Endothelial cell of umbilical vein (primary cell): Measurements from ENCODE around the gene LRFN3. TPM values are rescaled to one million over a fixed set of nuclear protein-coding genes. Genes with fewer than 3 reads are reported as not detected.

Experiments used
- BruUV-seq: library from RNA; stranded (reverse); fragments of 400-500 nt; replicated peaks from 2 replicates; lab custom pipeline; 2021; lab: Mats Ljungman, UMichigan
- CTCF ChIA-PET: fragments of 300-600, 350-600 bp; sonication (Branson Sonifier 250); formaldehyde crosslinking; loops from one replicate; lab custom pipeline; 2021; ENCODE audit warnings: antibody characterized with exemption, inconsistent platforms; lab: Charles Lee
- POLR2A ChIA-PET: fragments of 300-600, 350-600 bp; sonication (Branson Sonifier 250); formaldehyde crosslinking; loops from one replicate; lab custom pipeline; 2021; ENCODE audit warnings: antibody characterized with exemption, inconsistent platforms; lab: Charles Lee
- DNase-seq: peaks from one replicate; pipeline ENCODE4 v3.0.0-alpha.2; 2011; ENCODE audit warnings: low read depth, low spot score
- FAIRE-seq: peaks from 2 replicates; lab custom pipeline; 2011; peaks lifted over from hg19 to GRCh38; lab: Jason Lieb, UNC
- H2AFZ ChIP-seq: 2 replicates; pipeline ENCODE4 v1.6.0; 2012; ENCODE audit warnings: low read depth, low read length, control low read depth, inconsistent platforms
- H3K27ac ChIP-seq: 2 replicates; pipeline ENCODE4 v1.5.1; 2011; ENCODE audit warnings: low read depth, mild to moderate bottlenecking, control low read depth, low read length, moderate library complexity; ENCODE audit not compliant: insufficient read depth
- H3K27me3 ChIP-seq, 2 experiments: 2 replicates each; pipeline versions ENCODE4 v1.6.0 to v1.6.1; 2011; ENCODE audit warnings: low read length in 2 of 2, mixed read lengths in 1 of 2; ENCODE audit not compliant: control insufficient read depth in 2 of 2, insufficient read depth in 2 of 2
- H3K36me3 ChIP-seq, 2 experiments: 2 replicates in 1 of 2; 3 replicates in 1 of 2; pipeline ENCODE4 v1.5.1; 2011; ENCODE audit warnings: low read length in 2 of 2, mild to moderate bottlenecking in 1 of 2, moderate library complexity in 1 of 2; ENCODE audit not compliant: control insufficient read depth in 2 of 2, insufficient read depth in 2 of 2; ENCODE audit errors: extremely low read depth in 1 of 2
- H3K4me1 ChIP-seq: 3 replicates; pipeline ENCODE4 v1.5.1; 2011; ENCODE audit warnings: mild to moderate bottlenecking, low read length; ENCODE audit not compliant: control insufficient read depth, insufficient read depth; ENCODE audit errors: extremely low read depth
- H3K4me2 ChIP-seq: 2 replicates; pipeline ENCODE4 v1.6.1; 2011; ENCODE audit warnings: low read length, control low read depth, mixed read lengths; ENCODE audit not compliant: insufficient read depth
- H3K4me3 ChIP-seq, 3 experiments: fragments of 200-600 bp in 1 of 3; sonication (generic), shearing (Covaris generic) in 1 of 3; replicated peaks in 1 of 3; 2 replicates each; pipeline ENCODE4 v1.5.1; 2011 to 2016; ENCODE audit warnings: control low read depth in 3 of 3, low read length in 3 of 3, mild to moderate bottlenecking in 2 of 3, inconsistent platforms in 1 of 3, low read depth in 1 of 3, moderate library complexity in 1 of 3; ENCODE audit not compliant: insufficient read depth in 1 of 3
- H3K79me2 ChIP-seq: 2 replicates; pipeline ENCODE4 v1.6.0; 2012; ENCODE audit warnings: low read length, inconsistent platforms; ENCODE audit not compliant: control insufficient read depth, insufficient read depth
- H3K9ac ChIP-seq: replicated peaks from 2 replicates; pipeline ENCODE3; 2011; ENCODE audit warnings: low read length, control low read depth; ENCODE audit not compliant: insufficient read depth; ENCODE audit errors: extremely low read depth
- H3K9me1 ChIP-seq: replicated peaks from 3 replicates; pipeline ENCODE4 v1.6.0; 2011; ENCODE audit warnings: mild to moderate bottlenecking, low read length; ENCODE audit not compliant: control insufficient read depth, insufficient read depth; ENCODE audit errors: extremely low read depth
- H3K9me3 ChIP-seq: replicated peaks from 2 replicates; pipeline ENCODE4 v1.5.1; 2012; ENCODE audit warnings: low read length, inconsistent platforms; ENCODE audit not compliant: control insufficient read depth, insufficient read depth
- H4K20me1 ChIP-seq: replicated peaks from 2 replicates; pipeline ENCODE3; 2011; ENCODE audit warnings: mild to moderate bottlenecking, low read length; ENCODE audit not compliant: control insufficient read depth, insufficient read depth; ENCODE audit errors: extremely low read depth
- CTCF ChIP-seq, 2 donors: IDR thresholded peaks; 1 replicate in 1 of 2; 2 replicates in 1 of 2; pipeline ENCODE4 v1.5.1; 2011; ENCODE audit warnings: low read length in 2 of 2, mild to moderate bottlenecking in 2 of 2, moderate library complexity in 2 of 2, control low read depth in 1 of 2, inconsistent platforms in 1 of 2, low read depth in 1 of 2; ENCODE audit not compliant: insufficient read depth in 1 of 2; ENCODE audit errors: extremely low read depth in 1 of 2
- EZH2 ChIP-seq: IDR thresholded peaks from 2 replicates; pipeline ENCODE4 v1.6.1; 2012; ENCODE audit warnings: borderline replicate concordance, low read depth, mild to moderate bottlenecking, moderate library complexity, low read length, inconsistent platforms; ENCODE audit not compliant: severe bottlenecking
- FOS ChIP-seq: IDR thresholded peaks from 2 replicates; pipeline ENCODE4 v1.6.1; 2011; ENCODE audit warnings: mild to moderate bottlenecking, low read length, moderate library complexity, borderline replicate concordance; ENCODE audit not compliant: insufficient read depth
- GATA2 ChIP-seq: IDR thresholded peaks from 2 replicates; pipeline ENCODE4 v1.7.0; 2011; ENCODE audit warnings: low read depth, mild to moderate bottlenecking, moderate library complexity, mixed read lengths, low read length; ENCODE audit not compliant: insufficient read length, insufficient read depth
- JUN ChIP-seq: IDR thresholded peaks from 2 replicates; pipeline ENCODE4 v1.6.1; 2011; ENCODE audit warnings: borderline replicate concordance, low read depth; ENCODE audit not compliant: insufficient read length, insufficient read depth
- MAX ChIP-seq: IDR thresholded peaks from 2 replicates; pipeline ENCODE4 v1.6.1; 2011; ENCODE audit not compliant: insufficient read depth, insufficient read length
- MYC ChIP-seq: IDR thresholded peaks from one replicate; pipeline ENCODE4 v1.6.1; 2011; ENCODE audit warnings: mild to moderate bottlenecking, low read depth, low read length
- POLR2A ChIP-seq: IDR thresholded peaks from 2 replicates; pipeline ENCODE4 v1.6.1; 2012; ENCODE audit warnings: low read depth, mild to moderate bottlenecking, control low read depth, low read length
- POLR2AphosphoS5 ChIP-seq: IDR thresholded peaks from 2 replicates; pipeline ENCODE4 v1.6.1; 2012; ENCODE audit warnings: low read depth, mild to moderate bottlenecking, control low read depth, low read length, moderate library complexity; ENCODE audit not compliant: insufficient read depth
- dilution Hi-C: fragments of 300-500 bp; cut with MboI; formaldehyde crosslinking; loops from one replicate; pipeline ENCODE4 v1.15.0; 2019; ENCODE audit warnings: low sequenced_read_pairs; ENCODE audit not compliant: extremely low pct_ligation_motif_present
- intact Hi-C: fragments of 100-400 bp; cut with micrococcal nuclease; formaldehyde crosslinking; loops from one replicate; pipeline ENCODE4 v1.10.0; 2022
- polyA plus RNA-seq, 4 experiments: library from polyadenylated mRNA; depleted of rRNA in 3 of 4; stranded (reverse) in 3 of 4; unstranded in 1 of 4; fragments of >200 nt; gene quantifications; 2 replicates each; pipeline versions ENCODE4 v1.2.1 to v1.2.3, GENCODE V29; 2011 to 2012; ENCODE audit warnings: missing spikeins in 1 of 4
- total RNA-seq: library from RNA; stranded (reverse); gene quantifications from 2 replicates; pipeline ENCODE4 v1.2.3, GENCODE V29; 2021

The LRFN3 gene
- total and polyA plus RNA-seq, 2 donors (not counting 3 experiments of a cell fraction or from before 2014, with no cell fraction given): 4.1 to 15.9 TPM

- dilution Hi-C loops: no loop called here
- Histone ChIP-seq H3K4me1 (no peaks in the 10 kb centered on the region), H3K9me3 (no peaks in the 10 kb centered on the region), H4K20me1 (no peaks in the 10 kb centered on the region), H3K27me3 (no peaks in the 10 kb centered on the region), H3K9me1 (no peaks in the 10 kb centered on the region), H3K79me2 (no peaks in the 10 kb centered on the region), H3K9ac (no peak overlapping the region), H3K27ac (no peak overlapping the region), H3K4me2 (no peak overlapping the region), H2AFZ (no peak overlapping the region), H3K4me3 (no peak overlapping the region), H3K36me3 (no peaks in the 10 kb centered on the region)
- DNase-seq (peak; percentile 13), FAIRE-seq (peak; percentile 62)
- CTCF ChIA-PET: interaction anchor here (1.0 to 1.2 kb wide), 2 partner anchors 10 to 18 kb away, joined by 4 read pairs; no protein-coding TSS in a partner anchor
- POLR2A ChIA-PET: no interaction called here
- BruUV-seq: no TSS peak
- no peak for TF ChIP-seq MYC
- no peak for TF ChIP-seq MAX
- no peak for TF ChIP-seq GATA2
- no peak for TF ChIP-seq POLR2AphosphoS5
- TF ChIP-seq CTCF (IDR thresholded peaks at IDR 0.05; ENCODE audit: extremely low read depth in 1 of 2, insufficient read depth in 1 of 2, low read depth in 1 of 2, low read length in 2 of 2): no peak
- no peak for TF ChIP-seq EZH2
- TF ChIP-seq FOS: no peak
- TF ChIP-seq JUN: no peak
- no peak for TF ChIP-seq POLR2A
- intact Hi-C loops: loop anchor here (1.0 kb wide), 1 partner anchor 12 kb away; no protein-coding TSS in a partner anchor
These were observed 39.5 kb downstream of the LRFN3 start for GRCh38 chr19:35975608-35976214.
